Skin epidermis (tissue), 12 donors: ENCODE measurements around the gene TARBP2.
A peak's percentile ranks its signal among the peaks of the same experiment; 100 is the strongest.
"Not testable (repeated sequence)": the region's sequence is repeated elsewhere in the genome, so short reads cannot be mapped to it uniquely, and the experiment has no call there.

ENCODE experiments used
- H3K27ac ChIP-seq, 21 experiments: fragments of 200-600 bp; sonication (generic) in 11 of 21; one replicate each; pipeline ENCODE4 v1.5.0; 2020; ENCODE audit warnings: mild to moderate bottlenecking in 3 of 21, inconsistent platforms in 2 of 21, moderate library complexity in 2 of 21
- H3K4me3 ChIP-seq, 7 experiments: fragments of 200-600 bp; sonication (generic) in 2 of 7; one replicate each; pipeline ENCODE4 v1.5.0; 2020; ENCODE audit warnings: inconsistent platforms in 2 of 7, mild to moderate bottlenecking in 2 of 7, moderate library complexity in 1 of 7

TARBP2 gene

DNA sequence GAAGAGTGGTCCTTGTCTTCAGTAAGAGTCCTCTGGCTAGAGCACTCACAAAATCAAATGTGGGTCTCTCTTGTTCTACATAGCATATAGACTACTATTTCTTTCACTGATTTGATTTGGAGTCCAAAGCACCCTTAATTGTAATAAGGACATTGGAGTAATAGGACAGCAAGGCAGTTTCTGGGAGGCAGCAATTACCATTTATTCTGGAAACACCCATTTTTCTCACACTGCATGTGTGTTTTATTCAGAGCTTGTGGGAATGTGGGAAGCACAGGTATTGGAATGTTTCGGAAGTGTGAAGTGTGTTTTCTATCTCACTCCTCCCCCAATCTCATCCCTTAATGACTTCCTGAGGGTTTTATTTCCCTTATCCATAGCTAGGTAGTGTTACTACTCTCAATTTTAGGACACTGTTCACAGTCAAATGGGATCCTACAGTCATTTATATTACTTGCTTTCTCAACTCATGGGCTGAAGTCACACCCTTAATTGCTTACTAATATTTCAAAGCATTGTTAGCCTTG lies 29.0 kb upstream of the TARBP2 start:
- Histone ChIP-seq H3K4me3 (no peak overlapping the region), H3K27ac (no peak overlapping the region)

DNA sequence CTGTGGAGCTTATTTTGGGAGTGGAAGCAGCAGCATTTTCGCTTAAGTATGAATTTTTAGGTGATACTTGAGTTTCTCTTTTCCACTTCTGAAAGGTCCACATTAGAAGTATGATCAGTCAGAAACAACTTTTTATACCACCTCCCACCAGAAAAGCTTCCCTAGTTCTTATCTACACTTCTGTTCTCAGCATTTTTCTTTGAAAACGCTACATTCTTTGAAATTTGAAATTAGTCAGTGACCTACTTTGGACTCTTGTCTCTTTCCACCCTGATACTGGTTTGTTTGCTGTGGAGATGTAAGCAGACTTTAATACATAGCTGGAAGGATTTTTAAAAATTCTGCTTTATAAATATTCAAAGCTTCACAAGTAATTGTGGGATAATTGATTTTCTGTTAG lies 27.0 kb upstream of the TARBP2 start:
- Histone ChIP-seq H3K4me3 (no peak overlapping the region), H3K27ac (peak overlapping the region in 2 of 21 experiments; percentile 11 to 30)

DNA sequence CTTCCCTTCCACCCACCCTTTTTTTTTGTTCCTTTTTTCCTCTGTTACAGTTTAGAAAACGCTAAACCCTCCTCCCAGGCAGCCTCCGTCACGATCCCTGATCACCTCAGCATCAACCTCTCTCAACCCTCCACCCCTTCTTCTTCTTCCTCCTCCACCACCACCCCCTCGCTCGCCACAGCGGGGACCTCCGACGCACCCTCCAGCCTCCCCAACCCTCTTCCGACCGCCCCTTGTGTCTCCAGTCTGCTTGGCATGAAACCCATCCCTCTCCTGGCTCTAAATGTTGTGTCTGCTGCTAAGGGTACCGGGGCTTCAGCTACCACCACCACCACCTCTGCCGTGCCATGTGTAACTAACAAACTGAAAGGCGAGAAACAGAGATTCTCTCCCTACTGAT lies 26.3 kb upstream of the TARBP2 start:
- Histone ChIP-seq H3K27ac (peak overlapping the region in 1 of 21 experiments; percentile 30), H3K4me3 (no peak overlapping the region)

DNA sequence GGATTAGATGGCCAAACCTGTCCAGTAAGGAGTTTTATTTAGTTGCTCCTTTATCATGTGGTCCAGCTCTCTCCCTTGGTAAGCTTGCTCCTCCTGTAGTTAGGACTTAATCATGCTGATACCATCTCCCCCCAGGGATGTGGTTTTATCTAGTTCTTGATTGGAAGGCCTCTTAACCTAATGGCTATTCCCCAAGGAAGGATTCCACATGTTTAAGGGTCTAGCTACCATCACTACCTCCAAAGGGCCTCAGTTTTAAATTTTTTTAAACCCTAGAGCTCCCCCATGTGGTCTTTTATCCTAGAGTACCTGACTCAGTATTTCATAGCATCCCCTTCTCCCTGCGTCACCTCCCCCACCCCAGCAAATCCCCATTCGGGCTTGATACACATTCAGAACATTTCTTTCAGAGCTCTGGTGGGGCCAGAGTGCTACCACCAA lies 24.3 kb upstream of the TARBP2 start:
- Histone ChIP-seq H3K27ac (no peak overlapping the region), H3K4me3 (no peak overlapping the region)

DNA sequence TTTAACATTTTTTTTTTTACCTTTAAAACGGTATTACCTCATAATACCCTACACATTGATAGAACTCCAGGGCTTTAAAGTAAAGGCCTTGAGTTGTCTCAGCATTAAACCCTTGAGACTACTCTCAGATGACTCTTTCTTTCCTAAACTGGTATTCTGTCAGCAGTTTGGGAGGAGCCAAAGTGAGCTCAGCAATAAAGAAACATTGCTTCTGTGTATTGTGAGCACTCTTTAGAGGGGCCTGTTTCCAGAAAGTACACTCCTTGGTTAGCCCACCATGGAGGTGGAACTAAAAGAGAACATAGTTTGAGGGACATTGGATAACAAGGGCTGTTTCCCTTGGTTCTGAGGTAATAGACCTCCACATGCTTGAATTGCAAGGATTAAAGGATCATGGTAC lies 22.2 kb upstream of the TARBP2 start:
- Histone ChIP-seq H3K4me3 (no peak overlapping the region), H3K27ac (peak overlapping the region in 1 of 21 experiments; percentile 5)

DNA sequence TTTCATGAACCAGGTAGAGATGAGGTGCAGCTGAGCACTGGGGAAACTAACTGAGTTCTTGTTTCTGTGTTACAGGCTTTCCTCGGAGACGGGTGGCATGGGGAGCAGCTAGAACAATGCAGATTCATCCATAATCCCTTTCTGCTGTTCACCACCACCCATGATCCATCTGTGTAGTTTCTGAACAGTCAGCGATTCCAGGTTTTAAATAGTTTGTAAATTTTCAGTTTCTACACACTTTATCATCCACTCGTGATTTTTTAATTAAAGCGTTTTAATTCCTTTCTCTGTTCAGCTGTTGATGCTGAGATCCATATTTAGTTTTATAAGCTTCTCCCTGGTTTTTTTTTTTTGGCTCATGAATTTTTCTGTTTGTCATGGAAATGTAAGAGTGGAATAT lies 21.8 kb upstream of the TARBP2 start:
- no peak overlapping the region for H3K4me3 ChIP-seq
- H3K27ac ChIP-seq: no peak overlapping the region

DNA sequence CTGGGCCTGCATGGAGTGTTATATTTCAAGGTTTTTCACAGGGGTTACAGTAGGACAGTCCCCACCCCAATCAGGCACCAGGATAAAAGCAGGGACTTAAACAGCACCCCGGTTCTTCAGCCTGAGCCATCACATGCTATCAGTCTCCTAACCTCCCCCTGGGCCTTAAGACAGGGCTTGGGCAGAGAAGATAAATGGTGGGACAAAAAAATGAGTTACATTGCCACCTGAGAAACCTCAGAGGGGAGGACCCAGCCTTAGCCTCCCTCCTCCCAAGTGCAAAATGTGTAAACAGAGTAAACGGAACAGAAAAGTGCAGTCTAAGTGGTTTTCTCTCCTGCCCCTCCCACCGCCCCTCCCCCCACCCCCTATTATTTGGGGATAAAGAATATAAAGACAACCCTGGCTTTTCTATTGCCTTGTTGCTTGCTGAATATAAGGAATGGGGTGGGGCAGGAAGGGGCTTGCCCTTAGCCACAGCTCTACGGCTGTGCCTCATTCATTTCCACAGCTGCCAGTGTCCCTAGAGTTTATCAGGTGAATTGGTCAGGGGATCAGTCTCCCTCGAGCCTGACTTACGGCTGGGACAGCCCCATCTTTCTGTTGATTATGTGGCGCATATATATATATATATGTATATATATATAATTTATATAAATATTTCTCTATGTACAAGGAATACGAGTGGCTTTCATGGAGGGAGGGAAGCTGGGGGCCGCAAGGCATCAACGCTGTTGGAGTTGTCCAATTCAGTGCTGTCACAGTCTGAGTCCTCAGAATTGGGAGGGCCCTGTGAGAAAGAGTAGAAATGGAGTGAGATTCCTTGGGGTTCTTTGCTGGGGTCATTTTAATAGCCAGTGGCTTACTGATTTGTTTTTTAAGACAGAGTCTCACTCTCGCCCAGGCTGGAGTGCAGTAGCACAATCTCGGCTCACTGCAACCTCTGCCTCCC lies 20.3 kb upstream of the TARBP2 start:
- Histone ChIP-seq H3K27ac (peak overlapping the region in 2 of 21 experiments; percentile 40 to 56), H3K4me3 (no peak overlapping the region)

DNA sequence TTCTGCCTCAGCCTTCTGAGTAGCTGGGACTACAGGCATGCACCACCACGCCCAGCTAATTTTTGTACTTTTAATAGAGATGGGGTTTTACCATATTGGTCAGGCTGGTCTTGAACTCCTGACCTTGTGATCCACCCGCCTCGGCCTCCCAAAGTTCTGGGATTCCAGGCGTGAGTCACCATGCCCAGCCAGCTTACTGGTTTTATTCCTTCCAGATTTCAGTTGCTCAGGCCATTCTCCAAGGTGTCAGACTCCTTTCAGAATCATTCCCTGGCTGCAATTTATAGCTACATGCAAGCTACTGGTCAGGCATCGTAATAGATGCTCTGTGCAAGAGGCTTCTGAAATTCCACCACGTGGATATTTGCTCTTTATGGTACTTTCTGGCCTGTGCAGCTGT lies 19.6 kb upstream of the TARBP2 start:
- H3K4me3 ChIP-seq: not testable (repeated sequence)
- peak overlapping the region in 1 of 21 experiments; percentile 56 for H3K27ac ChIP-seq

DNA sequence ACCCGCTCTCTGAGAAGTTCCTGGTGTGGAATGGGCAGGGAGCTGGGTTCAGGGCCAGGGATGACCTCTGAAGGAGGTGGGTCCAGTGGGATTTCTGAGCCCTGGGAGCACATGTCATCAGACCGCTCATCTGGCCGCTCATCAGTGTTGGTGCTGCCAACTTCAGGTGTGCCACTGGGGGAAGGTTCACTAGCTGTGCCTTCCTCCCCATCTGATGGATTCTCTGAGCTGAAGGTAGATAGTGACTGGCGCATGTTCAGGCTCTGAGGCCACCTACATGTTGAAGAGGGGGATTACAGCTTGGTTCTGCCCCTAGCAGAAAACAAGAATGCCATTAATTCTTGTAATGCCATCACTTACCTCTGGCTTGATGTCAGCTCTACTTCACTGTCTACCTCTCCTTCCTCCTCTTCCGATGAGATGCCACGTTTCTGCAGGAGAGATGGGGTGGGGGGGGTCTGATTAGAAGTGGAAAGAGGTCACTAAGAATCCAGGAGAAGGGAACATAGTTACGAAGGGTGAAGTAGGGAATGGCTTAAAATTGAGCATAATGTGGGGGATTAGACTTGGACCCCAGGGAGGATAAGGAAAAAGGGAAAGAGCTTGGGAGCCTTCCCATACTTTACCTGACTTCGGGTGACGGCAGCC lies 19.0 kb upstream of the TARBP2 start:
- Histone ChIP-seq H3K4me3 (no peak overlapping the region), H3K27ac (peak overlapping the region in 2 of 21 experiments; percentile 57 to 69)

DNA sequence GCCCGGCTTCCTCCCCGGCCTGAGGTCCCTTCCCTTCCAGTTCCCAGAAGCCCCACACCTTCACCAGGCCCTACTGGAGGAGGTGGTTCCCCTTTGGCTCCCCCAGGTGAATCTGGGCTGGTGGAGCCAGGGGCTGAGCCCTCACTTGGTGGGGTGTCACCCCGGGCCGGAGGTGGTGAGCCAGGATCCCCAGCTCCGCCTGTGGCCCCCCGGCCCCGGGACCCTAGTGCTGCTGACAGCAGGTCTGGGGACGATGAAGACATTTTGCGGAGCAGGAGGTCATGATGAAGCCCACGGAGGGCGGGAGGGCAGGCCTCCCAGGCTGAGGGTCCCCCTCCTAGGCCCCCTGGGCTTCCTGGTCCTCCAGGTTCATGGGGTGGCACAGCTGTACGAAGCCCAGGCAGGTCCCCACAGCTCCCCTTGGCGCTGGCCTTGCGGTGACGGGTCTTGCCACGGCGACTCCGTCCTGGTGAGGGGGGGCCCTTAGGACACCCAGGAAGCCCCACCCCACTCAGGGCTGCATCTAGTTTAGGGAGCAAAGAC lies 18.4 kb upstream of the TARBP2 start:
- H3K27ac ChIP-seq: peak overlapping the region in 4 of 21 experiments; percentile 5 to 69 (median 44)
- H3K4me3 ChIP-seq: no peak overlapping the region

DNA sequence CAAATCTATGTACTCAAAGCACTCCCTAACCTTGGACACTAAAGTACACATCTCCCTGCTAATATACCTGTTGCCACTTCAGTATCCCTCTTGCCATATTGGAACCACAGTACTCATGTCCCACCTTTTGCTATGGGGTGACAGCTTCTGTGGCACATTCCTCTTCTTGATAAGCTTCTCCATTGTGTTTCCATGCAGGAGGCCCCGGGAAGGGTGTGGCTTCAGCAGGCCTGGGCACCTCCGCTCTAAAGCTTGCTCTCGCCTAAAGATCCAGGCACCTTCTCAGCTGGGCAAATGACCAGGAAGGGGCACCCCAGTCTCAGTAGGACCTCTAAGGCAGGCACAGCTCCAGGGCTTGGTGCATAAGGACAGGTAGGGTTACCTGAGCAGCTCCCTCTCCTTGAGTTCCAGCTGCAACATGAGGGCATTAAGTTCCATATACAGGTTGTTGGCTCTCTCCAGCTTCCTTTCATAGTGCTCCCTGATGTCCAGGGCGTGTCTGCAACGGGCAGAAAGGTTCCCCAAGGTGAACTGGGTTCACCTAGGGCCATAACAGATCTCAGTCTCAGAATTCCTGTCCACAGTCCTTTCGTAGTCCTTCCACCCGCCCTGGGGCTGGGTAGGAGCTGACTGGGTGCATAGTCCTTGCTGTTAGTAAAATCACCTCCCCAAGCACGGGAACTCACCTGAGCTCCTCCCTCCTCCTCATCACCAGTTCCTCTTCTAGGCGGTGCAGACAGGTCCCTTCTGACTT lies 17.7 kb upstream of the TARBP2 start:
- Histone ChIP-seq H3K4me3 (no peak overlapping the region), H3K27ac (peak overlapping the region in 2 of 21 experiments; percentile 29 to 69)

DNA sequence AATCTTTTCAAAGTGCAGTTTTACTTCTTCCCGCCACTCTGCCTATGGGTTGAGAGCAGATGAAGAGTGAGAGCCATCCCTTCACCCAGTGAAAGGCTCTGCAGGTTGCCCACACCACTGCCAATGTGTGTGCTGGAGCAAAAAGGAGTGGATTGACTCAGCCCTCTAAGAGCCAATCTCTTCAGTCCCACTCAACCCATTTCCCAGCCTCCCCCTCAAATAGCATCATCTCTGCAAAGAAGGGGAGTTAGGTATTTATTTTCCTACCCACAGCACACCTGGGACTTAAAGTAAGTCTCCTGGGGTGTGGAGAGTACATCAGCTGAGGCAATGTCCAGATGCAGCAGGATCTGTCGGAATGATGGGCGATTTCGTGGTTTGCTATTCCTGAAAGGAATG lies 17.1 kb upstream of the TARBP2 start:
- Histone ChIP-seq H3K27ac (peak overlapping the region in 1 of 21 experiments; percentile 20), H3K4me3 (no peak overlapping the region)

DNA sequence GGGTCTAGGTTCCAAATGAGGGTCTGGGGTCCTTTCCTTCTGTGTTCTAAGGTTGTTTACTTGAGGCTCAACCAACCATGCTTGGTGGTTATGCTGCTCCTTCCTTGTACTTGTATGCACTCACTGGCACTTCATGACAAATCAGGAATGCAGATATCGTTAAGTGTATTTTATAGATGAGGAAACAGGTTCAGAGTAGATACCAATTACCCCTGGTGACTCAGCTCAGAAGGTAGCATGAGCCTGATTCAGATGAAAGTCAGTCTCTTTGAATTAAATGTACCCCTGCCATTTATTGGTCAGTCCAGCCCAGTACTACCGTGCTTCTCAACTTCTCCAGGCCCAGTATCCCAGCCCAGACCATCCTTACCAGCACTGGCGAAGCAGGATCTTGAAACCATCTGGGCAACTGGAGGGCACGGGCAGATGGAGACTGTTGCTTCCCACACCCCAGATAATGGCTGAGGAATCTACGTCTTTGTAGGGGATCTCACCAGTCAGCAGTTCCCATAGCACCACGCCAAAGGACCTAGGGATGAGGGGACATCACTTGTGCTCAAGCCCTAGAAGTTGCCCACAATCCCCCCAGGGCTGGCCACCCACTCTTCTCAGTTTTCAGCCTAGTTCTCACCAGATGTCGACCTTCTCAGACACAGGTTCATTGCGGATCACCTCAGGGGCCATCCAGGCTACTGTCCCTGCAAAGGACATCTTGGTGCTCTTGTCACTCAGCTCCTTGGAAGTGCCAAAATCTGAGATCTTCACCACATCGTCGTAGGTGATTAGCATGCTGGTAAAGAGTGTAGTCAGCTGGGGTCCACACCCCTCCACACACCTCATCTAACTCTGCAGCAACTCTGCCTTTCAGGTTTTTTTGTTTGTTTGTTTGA lies 16.2 kb upstream of the TARBP2 start:
- Histone ChIP-seq H3K4me3 (no peak overlapping the region), H3K27ac (peak overlapping the region in 1 of 21 experiments; percentile 20)

DNA sequence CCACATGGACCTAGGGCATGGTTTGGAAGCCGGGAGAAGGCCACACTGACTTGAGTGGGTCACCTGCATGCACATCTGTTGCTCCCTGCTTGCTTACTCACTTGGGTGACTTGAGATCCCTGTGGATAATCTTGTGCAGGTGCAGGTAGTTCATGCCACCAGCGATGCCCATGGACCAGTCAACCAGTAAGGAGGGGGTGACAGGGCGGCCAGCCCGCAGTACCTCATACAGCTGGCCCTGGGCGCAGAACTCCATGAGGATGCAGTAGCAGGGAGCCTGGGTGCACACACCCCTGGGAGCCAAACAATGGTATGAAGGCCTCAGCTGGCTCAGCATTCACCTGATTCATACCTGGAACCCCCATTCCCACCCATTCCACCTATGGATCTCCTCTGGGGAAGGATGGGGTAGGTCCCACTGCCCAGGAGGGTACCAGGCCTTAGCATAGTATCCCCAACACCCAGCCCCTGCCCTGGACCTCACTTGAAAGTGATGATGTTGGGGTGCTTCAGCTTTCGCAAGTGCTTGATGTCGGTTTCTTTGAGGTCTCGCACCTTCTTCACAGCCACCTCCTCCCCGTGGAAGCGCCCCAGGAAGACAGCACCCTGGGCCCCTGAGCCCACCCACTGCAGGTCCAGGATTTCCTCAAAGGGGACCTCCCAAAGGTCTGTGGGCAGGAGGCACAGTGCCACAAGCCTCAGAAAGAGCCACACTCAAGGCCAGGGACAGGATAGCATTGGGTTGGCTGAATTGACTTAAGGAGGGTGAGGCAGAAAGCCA lies 14.9 kb upstream of the TARBP2 start:
- Histone ChIP-seq H3K27ac (peak overlapping the region in 1 of 21 experiments; percentile 12), H3K4me3 (no peak overlapping the region)

DNA sequence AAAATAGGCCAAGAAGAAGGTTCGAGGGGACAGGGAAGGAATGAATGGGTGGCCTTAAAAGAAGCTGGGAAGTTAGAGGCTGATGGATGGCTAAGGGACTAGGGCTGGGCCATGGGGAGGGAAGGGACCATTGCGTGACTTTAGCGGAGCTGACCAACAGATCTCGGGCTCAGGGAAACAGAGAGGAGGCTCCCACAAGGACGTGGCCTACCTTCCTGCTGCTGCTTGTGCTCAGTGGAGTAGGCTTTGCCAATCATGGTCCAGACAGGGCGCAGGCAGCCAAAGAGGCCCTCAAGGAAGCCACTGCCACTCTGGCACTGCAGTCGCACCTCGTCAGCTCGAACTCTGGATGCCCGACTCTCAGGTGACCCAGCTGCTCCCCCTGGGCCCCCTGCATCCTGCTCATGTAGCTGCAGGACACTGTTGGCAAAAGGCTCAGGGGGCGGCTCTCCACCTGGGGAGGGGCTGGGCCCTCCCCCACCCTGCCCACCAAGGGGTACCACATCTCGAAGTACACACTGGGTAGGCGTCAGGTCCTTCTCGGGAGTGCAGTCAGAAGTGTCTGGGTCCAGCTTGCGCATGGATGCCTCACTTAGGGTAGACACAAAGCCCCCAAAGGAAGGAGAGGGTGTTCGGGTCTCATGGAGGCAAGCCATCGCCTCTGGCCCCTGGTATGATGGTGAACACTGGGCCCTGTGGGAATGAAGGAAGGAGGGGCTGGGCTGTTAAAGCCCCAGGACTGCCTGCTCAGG lies 14.2 kb upstream of the TARBP2 start:
- Histone ChIP-seq H3K27ac (peak overlapping the region in 2 of 21 experiments; percentile 12 to 56), H3K4me3 (no peak overlapping the region)

DNA sequence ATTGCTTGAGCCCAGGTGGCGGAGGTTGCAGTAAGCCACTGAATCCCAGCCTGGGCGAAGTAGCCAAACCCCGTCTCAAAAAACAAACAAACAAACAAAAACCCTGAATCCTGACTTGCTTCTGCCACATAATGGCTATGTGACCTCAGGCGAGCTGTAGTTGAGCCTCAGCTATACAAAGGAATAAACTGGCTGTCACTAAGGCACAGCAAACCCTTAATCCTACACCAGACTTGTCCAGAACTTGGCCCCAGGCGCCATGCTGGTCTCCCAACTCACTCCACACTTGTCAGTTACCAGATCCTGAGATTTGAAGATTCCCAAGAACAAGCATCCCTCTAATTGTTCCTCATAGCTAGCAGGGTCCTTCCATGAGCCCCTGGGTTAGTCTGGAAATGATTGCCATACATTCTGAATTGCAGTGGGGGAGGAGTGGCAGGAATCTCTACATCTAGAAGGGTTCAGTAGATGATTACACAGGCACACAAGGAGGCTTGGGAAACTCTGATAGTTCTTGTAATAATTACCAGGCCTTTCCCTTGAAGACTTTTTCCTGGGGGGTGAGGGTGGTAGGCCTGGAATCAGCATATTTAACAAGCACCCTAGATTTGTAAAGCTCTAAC lies 11.7 kb upstream of the TARBP2 start:
- no peak overlapping the region for H3K4me3 ChIP-seq
- no peak overlapping the region for H3K27ac ChIP-seq

DNA sequence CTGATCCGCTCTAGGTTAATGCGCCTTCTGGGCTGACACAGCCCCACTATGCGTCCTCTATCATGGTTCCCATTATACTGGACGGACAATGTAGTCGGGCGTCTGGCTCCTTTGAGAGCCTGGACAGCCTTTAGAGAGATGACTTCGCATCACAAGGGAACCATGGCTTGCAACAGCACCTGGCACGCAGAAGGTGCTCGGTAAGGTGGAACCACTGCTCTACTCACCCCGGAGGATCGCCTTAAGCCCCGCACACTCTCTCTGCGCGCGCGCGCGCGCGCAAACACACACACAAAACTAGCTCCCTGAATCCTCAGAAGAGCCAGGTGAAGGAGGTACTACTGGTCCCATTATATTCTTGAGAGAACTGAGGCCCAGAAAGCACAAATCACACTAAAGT lies 8.9 kb upstream of the TARBP2 start:
- Histone ChIP-seq H3K4me3 (peak overlapping the region in 6 of 7 experiments; percentile 35 to 58 (median 45)), H3K27ac (peak overlapping the region in 20 of 21 experiments; percentile 39 to 88 (median 78))
